Gastrocnemius medialis (tissue), 4 donors: ENCODE measurements around the gene DCLRE1C. TPM values are rescaled to one million over a fixed set of nuclear protein-coding genes. Genes with fewer than 3 reads are reported as not detected.
A peak's percentile ranks its signal among the peaks of the same experiment; 100 is the strongest.

Source experiments
- ATAC-seq, 2 donors: fragments of 150-250 bp; one replicate each; pipeline ENCODE4 v1.9.1; 2016
- DNase-seq, 2 donors: peaks; one replicate each; pipeline ENCODE4 v3.0.0-alpha.2; 2019
- H3K27ac ChIP-seq, 4 donors: fragments of 200-600 bp; sonication (generic); 1 replicate in 1 of 4; 2 replicates in 3 of 4; pipeline ENCODE4 v1.5.1; 2016 to 2018; ENCODE audit warnings: mild to moderate bottlenecking in 2 of 4, moderate library complexity in 1 of 4
- H3K27me3 ChIP-seq, 3 donors: fragments of 200-600 bp; sonication (generic) in 2 of 3; 1 replicate in 1 of 3; 2 replicates in 2 of 3; pipeline versions ENCODE4 v1.5.1 to v1.6.0; 2016 to 2019; ENCODE audit warnings: mild to moderate bottlenecking in 1 of 3, moderate library complexity in 1 of 3
- H3K36me3 ChIP-seq, 2 donors: fragments of 200-600 bp; sonication (generic) in 1 of 2; one replicate each; pipeline ENCODE4 v1.5.1; 2017 to 2018
- H3K4me1 ChIP-seq, 2 donors: fragments of 200-600 bp; sonication (generic) in 1 of 2; one replicate each; pipeline ENCODE4 v1.5.1; 2016 to 2017; ENCODE audit warnings: mild to moderate bottlenecking in 2 of 2
- H3K4me3 ChIP-seq, 4 donors: fragments of 200-600 bp; sonication (generic) in 3 of 4; 1 replicate in 1 of 4; 2 replicates in 3 of 4; pipeline ENCODE4 v1.5.1; 2016 to 2019; ENCODE audit warnings: mild to moderate bottlenecking in 2 of 4
- H3K9me3 ChIP-seq, 3 donors: fragments of 200-600 bp; sonication (generic) in 2 of 3; 1 replicate in 1 of 3; 2 replicates in 2 of 3; pipeline ENCODE4 v1.5.1; 2016 to 2019
- POLR2A ChIP-seq, 2 donors: fragments of 450-650 bp; IDR thresholded peaks; one replicate each; pipeline ENCODE4 v1.6.1; 2017; ENCODE audit warnings: antibody characterized with exemption in 2 of 2, mild to moderate bottlenecking in 2 of 2, moderate library complexity in 2 of 2
- in situ Hi-C, 4 donors: fragments of 200-750 bp; cut with MboI; loops; one replicate each; pipeline versions ENCODE4 v1.15.0 to v1.8.0; 2017; ENCODE audit warnings: low sequenced_read_pairs in 4 of 4
- intact Hi-C: fragments of 100-400 bp; cut with DNase I; formaldehyde crosslinking; loops from one replicate; pipeline ENCODE4 v1.15.1; 2023; ENCODE audit warnings: low total_unique reads
- total RNA-seq, 4 donors: library from RNA; depleted of rRNA; stranded (reverse); fragments of >200 nt; gene quantifications; one replicate each; pipeline versions ENCODE4 v1.1.0 to v1.2.3, GENCODE V29; 2016
- TF ChIP-seq, protein P1 (sequence below), 5 experiments: fragments of 450-650 bp in 3 of 5; fragments of 200-600 bp in 2 of 5; sonication (generic) in 2 of 5; IDR thresholded peaks in 4 of 5; conservative IDR thresholded peaks in 1 of 5; 1 replicate in 4 of 5; 2 replicates in 1 of 5; pipeline ENCODE4 v1.5.1; 2016 to 2019; ENCODE audit warnings: antibody characterized with exemption in 5 of 5, mild to moderate bottlenecking in 3 of 5, moderate library complexity in 3 of 5

DCLRE1C gene
- total RNA-seq, 4 donors from 2014 or later, result 3.0 to 3.6 (median 3.3) TPM

DNA sequence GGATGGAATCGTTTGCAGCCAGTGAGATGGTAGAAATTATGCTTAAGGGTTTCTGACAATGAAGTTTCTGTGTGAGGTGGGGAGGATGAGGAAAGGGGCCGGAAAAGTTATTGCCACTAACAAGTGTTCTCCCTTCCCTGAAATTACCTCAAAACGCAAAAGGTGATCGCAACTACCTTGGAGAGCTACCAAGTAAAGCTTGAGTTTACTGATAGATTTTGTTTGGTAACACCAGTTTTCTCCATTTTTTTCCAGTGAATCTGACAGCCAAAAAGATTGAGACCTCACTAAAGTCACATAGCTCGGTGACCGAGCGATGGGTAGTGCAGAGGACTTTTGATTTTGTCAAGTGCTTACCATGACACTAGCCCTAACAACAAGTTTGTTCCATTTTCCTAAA, 73.7 kb downstream of the DCLRE1C start:
- Histone ChIP-seq H3K4me1 (peaks cover 30 to 34% of the 10 kb centered on the region in 2 donors), H3K4me3 (peak overlapping the region in 3 of 4 donors; percentile 83 to 95 (median 93)), H3K9me3 (no peaks in the 10 kb centered on the region), H3K27me3 (no peaks in the 10 kb centered on the region), H3K27ac (no peak overlapping the region), H3K36me3 (no peaks in the 10 kb centered on the region)
- intact Hi-C loops, result no loop called here
- no peak for ATAC-seq
- TF ChIP-seq, protein P1, sequence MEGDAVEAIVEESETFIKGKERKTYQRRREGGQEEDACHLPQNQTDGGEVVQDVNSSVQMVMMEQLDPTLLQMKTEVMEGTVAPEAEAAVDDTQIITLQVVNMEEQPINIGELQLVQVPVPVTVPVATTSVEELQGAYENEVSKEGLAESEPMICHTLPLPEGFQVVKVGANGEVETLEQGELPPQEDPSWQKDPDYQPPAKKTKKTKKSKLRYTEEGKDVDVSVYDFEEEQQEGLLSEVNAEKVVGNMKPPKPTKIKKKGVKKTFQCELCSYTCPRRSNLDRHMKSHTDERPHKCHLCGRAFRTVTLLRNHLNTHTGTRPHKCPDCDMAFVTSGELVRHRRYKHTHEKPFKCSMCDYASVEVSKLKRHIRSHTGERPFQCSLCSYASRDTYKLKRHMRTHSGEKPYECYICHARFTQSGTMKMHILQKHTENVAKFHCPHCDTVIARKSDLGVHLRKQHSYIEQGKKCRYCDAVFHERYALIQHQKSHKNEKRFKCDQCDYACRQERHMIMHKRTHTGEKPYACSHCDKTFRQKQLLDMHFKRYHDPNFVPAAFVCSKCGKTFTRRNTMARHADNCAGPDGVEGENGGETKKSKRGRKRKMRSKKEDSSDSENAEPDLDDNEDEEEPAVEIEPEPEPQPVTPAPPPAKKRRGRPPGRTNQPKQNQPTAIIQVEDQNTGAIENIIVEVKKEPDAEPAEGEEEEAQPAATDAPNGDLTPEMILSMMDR (IDR thresholded peaks at IDR 0.05 in 4 of 5, conservative IDR thresholded peaks at IDR 0.05 in 1 of 5), result no peak
- no peak for TF ChIP-seq POLR2A (IDR thresholded peaks at IDR 0.05)
- in situ Hi-C loops, result no loop called here
- DNase-seq, result no peak

DNA sequence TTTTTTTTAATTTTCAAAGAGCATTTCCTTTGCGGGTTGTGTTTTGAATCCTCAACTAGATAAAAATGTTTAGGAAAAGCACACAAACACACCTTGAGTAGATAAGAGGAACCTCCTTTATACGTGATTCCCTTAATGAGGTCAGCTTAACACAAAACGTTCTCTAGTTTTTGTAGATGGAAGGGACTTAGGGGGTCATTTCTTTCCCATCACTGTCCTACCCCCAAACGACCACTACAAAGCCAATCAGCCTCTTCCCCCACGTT, 74.0 kb downstream of the DCLRE1C start:
- Histone ChIP-seq H3K4me1 (peaks cover 30 to 34% of the 10 kb centered on the region in 2 donors), H3K4me3 (peak overlapping the region; percentile 83 to 95 (median 91)), H3K27me3 (no peaks in the 10 kb centered on the region), H3K27ac (no peak overlapping the region), H3K36me3 (no peaks in the 10 kb centered on the region), H3K9me3 (no peaks in the 10 kb centered on the region)
- no peak for DNase-seq
- no peak for ATAC-seq
- intact Hi-C loops (loop anchor here (2.0 to 5.0 kb wide), 2 partner anchors 217 to 289 kb away; partner anchors contain the start of genes NMT2 and RPP38), in situ Hi-C loops (no loop called here)
- TF ChIP-seq, protein P1 (IDR thresholded peaks at IDR 0.05 in 4 of 5, conservative IDR thresholded peaks at IDR 0.05 in 1 of 5), result no peak
- TF ChIP-seq POLR2A (IDR thresholded peaks at IDR 0.05), result no peak

- Histone ChIP-seq H3K27ac (peak overlapping the region; percentile 97 to 99 (median 99)), H3K27me3 (no peaks in the 10 kb centered on the region), H3K4me1 (peaks cover 30 to 34% of the 10 kb centered on the region in 2 donors), H3K4me3 (peak overlapping the region; percentile 83 to 95 (median 91)), H3K36me3 (no peaks in the 10 kb centered on the region), H3K9me3 (no peaks in the 10 kb centered on the region)
- no peak for TF ChIP-seq POLR2A (IDR thresholded peaks at IDR 0.05)
- TF ChIP-seq, protein P1 (IDR thresholded peaks at IDR 0.05 in 4 of 5, conservative IDR thresholded peaks at IDR 0.05 in 1 of 5), result no peak
- intact Hi-C loops, result loop anchor here (2.0 to 5.0 kb wide), 2 partner anchors 218 to 289 kb away; partner anchors contain the start of genes NMT2 and RPP38
- peak; percentile 2 to 22 for DNase-seq
- in situ Hi-C loops, result no loop called here
- ATAC-seq, result no peak
Measured at GRCh38 chr10:14879124-14879927, 74.6 kb downstream of the DCLRE1C start.

DNA sequence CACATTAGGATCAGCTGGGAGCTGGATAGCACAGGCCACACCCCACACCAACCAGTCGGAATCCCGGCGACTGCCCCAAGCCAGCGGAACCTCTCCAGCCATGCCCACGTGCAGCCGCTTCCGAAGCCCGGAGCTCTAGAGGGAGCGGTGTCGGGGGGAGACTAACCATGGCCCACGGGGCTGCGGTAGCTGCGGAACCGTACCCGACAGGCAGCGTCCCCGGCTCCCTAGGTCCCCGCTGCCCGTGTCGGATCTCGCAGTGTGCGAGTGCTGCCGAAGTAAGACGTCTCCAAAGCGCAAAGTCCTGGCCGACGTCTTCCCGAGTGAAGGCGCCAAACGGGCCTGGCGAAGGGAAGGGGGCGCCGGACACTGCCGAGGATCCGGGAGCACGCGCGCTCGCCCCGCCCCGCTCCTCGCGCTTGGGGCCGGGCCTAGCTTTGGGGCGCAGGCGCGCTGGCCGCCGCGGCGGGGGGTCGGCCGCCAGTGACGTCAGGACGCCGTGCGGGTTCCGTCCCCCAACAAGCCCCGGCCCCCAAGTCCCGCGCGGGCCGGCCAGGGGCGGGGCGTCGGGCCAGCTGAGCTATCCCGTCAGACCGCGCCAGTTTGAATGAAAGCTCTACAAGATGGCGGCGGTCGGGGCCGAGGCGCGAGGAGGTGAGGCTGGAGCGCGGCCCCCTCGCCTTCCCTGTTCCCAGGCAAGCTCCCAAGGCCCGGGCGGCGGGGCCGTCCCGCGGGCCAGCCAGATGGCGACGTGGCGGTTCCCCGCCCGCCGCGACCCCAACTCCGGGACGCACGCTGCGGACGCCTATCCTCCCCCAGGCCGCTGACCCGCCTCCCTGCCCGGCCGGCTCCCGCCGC, 75.4 kb downstream of the DCLRE1C start, which contains the start of gene SUV39H2:
Gene SUV39H2, plus strand, starts transcription at position 601 of the 858 bp plus-strand sequence. Its CDS starts 23 bp downstream, at position 624.
- intact Hi-C loops, result loop anchor here (1.0 to 5.0 kb wide), 4 partner anchors 40 to 290 kb away; partner anchors contain the start of genes CDNF, DCLRE1C, HSPA14 and MSANTD7
- H3K4me1 ChIP-seq, result peaks cover 30 to 34% of the 10 kb centered on the region in 2 donors
- no peaks in the 10 kb centered on the region for H3K36me3 ChIP-seq
- H3K4me3 ChIP-seq, result peak within 1 kb of the TSS; percentile 89 to 95 (median 94)
- H3K27ac ChIP-seq, result peak within 1 kb of the TSS; percentile 97 to 99 (median 99)
- peak; percentile 85 to 88 for ATAC-seq
- in situ Hi-C loops, result no loop called here
- TF ChIP-seq, protein P1 (IDR thresholded peaks at IDR 0.05 in 4 of 5, conservative IDR thresholded peaks at IDR 0.05 in 1 of 5), result peak in 2 of 5 experiments; percentile 5 to 8
- peak; percentile 87 to 88 for TF ChIP-seq POLR2A (IDR thresholded peaks at IDR 0.05)
- no peaks in the 10 kb centered on the region for H3K27me3 ChIP-seq
- no peaks in the 10 kb centered on the region for H3K9me3 ChIP-seq
- peak; percentile 89 to 93 for DNase-seq
